Kidney (tissue), 14 donors: ENCODE data around the gene SNAPC4. TPM values are rescaled to one million over a fixed set of nuclear protein-coding genes. Genes with fewer than 3 reads are reported as not detected.

Source experiments
- DNase-seq, 5 donors: peaks; one replicate each; pipeline ENCODE4 v3.0.0-alpha.2; 2013 to 2020
- FAIRE-seq: peaks from 2 replicates; lab custom pipeline; 2012; peaks lifted over from hg19 to GRCh38; lab: Jason Lieb, UNC
- H3K27ac ChIP-seq, 2 donors: one replicate each; pipeline ENCODE4 v1.7.0; 2013; ENCODE audit warnings: low read depth in 2 of 2, low read length in 2 of 2, inconsistent platforms in 1 of 2
- H3K27me3 ChIP-seq: one replicate; pipeline ENCODE4 v1.7.1; 2013; ENCODE audit warnings: low read length, inconsistent platforms; ENCODE audit not compliant: control insufficient read depth, insufficient read depth
- H3K36me3 ChIP-seq, 3 donors: one replicate each; pipeline versions ENCODE4 v1.7.0 to v1.7.1; 2013; ENCODE audit warnings: low read length in 3 of 3, control low read depth in 1 of 3, inconsistent platforms in 1 of 3; ENCODE audit not compliant: insufficient read depth in 3 of 3, control insufficient read depth in 2 of 3
- H3K4me1 ChIP-seq, 3 donors: one replicate each; pipeline versions ENCODE4 v1.7.0 to v1.7.1; 2013; ENCODE audit warnings: low read length in 3 of 3, inconsistent platforms in 1 of 3, low read depth in 1 of 3; ENCODE audit not compliant: control insufficient read depth in 2 of 3, insufficient read depth in 2 of 3
- H3K4me3 ChIP-seq, 3 donors: one replicate each; pipeline versions ENCODE4 v1.7.0 to v1.8.1; 2013; ENCODE audit warnings: low read length in 3 of 3, control low read depth in 1 of 3, inconsistent platforms in 1 of 3
- H3K9ac ChIP-seq, 3 donors: one replicate each; pipeline versions ENCODE4 v1.7.0 to v1.7.1; 2013; ENCODE audit warnings: low read length in 3 of 3, control low read depth in 1 of 3, inconsistent platforms in 1 of 3
- H3K9me3 ChIP-seq, 3 donors: one replicate each; pipeline versions ENCODE4 v1.7.0 to v1.7.1; 2013; ENCODE audit warnings: low read length in 3 of 3, control low read depth in 1 of 3, inconsistent platforms in 1 of 3; ENCODE audit not compliant: control insufficient read depth in 2 of 3, insufficient read depth in 1 of 3
- intact Hi-C: fragments of 100-400 bp; cut with DNase I; formaldehyde crosslinking; loops from one replicate; pipeline ENCODE4 v1.11.1; 2022
- polyA plus RNA-seq: library from polyadenylated mRNA; stranded (reverse); fragments of 350-450 nt; fragmentation: Illumina TruSeq; extraction: RNeasy Lipid Tissue Mini Kit (QIAGEN cat#74804); gene quantifications from one replicate; pipeline ENCODE4 v1.2.3, GENCODE V29; 2014; ENCODE audit warnings: low read depth, low replicate concordance; ENCODE audit not compliant: insufficient read depth
- total RNA-seq: library from RNA; stranded (reverse); fragmentation: NEBNext Ultra II Directional; extraction: Animal tissue kit (Norgen Biotek cat#: 25700); gene quantifications from one replicate; pipeline ENCODE4 v1.2.1, GENCODE V29; 2021
- TF ChIP-seq, protein P1 (sequence below): IDR thresholded peaks from 3 replicates; pipeline ENCODE4 v1.5.1; 2012; ENCODE audit warnings: mild to moderate bottlenecking, moderate library complexity, borderline replicate concordance; ENCODE audit not compliant: insufficient read depth; ENCODE audit errors: extremely low read depth
- donor health status: control.
- donor health status: control.
- donor health status: control.
- donor health status: control.
- donor health status: control.
- donor health status: DM: yes; HTN: yes; CAD: no.
- donor health status: Normal renal cell carcinoma (clear cell type).

The SNAPC4 gene
- total and polyA plus RNA-seq, 2 donors from 2014 or later, result 3.2 to 11.0 TPM

DNA sequence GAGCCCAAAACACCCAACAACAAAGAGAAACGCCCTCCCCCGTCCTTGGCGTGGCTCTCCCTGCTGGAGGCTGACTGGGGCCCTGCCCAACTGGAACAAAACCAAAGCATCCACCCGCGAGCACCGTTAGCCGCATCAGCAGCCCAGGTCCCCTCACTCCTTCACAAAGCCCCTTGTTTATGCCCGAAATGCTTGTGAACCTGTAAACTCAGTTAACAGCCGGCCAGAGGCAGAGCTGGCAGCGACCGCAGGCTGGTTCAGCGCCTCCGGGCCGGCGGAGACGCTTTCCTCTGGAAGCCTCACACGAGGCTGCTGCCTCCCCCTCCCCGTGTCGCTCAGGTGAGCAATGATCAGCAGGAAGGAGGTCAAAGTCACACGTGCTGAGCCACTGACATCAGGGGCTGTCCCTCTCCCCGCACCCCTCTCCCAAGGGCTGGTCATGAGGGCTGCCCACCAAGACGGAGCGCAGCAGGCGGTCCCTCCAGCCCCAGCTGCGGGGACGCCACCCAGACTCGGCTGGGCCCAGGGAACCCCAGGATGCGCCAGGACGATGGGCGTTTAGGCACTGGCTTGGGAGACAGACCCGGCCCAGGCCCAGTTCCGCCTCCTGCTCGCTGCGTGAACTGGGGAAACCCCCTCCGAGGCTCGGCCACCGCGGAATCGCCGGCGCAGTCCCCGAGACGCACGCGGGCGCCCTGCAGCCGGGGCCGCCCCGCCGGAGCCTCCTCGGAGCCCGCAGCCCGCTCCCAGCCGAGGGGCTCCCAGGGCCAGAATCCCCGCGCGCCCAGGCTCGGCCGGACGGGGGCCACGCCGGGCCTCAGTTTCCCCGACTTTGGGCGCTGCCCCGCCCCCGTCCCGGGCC lies 563 bp downstream of the SNAPC4 start:
- peaks cover 0 to 22% (median 13%) of the 10 kb centered on the region in 3 donors for H3K36me3 ChIP-seq
- intact Hi-C loops, result no loop called here

DNA sequence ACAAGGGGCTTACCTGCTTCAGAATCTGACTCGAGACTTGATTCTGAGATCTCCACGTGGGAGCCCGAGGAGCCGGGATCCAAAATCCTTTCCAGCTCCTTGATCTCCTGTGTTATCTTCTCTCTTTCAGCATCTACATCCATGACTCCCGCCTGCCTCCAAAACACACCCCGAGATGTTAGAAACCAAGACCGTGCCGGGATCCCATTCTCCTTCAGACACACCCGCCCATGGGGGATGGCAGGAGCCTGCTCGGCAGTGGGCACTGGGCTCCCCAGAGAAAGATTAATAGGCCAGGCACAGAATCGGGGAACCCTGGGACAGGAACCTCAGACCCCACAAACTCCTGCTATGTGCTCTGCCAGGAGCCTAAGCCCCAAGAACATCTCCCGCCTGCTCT lies 1.7 kb downstream of the SNAPC4 start:
- peaks cover 0 to 14% (median 4%) of the 10 kb centered on the region in 3 donors for H3K4me1 ChIP-seq
- intact Hi-C loops, result no loop called here
- H3K27me3 ChIP-seq, result no peaks in the 10 kb centered on the region
- DNase-seq (no peak), FAIRE-seq (no peak)
- TF ChIP-seq, protein P1, sequence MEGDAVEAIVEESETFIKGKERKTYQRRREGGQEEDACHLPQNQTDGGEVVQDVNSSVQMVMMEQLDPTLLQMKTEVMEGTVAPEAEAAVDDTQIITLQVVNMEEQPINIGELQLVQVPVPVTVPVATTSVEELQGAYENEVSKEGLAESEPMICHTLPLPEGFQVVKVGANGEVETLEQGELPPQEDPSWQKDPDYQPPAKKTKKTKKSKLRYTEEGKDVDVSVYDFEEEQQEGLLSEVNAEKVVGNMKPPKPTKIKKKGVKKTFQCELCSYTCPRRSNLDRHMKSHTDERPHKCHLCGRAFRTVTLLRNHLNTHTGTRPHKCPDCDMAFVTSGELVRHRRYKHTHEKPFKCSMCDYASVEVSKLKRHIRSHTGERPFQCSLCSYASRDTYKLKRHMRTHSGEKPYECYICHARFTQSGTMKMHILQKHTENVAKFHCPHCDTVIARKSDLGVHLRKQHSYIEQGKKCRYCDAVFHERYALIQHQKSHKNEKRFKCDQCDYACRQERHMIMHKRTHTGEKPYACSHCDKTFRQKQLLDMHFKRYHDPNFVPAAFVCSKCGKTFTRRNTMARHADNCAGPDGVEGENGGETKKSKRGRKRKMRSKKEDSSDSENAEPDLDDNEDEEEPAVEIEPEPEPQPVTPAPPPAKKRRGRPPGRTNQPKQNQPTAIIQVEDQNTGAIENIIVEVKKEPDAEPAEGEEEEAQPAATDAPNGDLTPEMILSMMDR, result no peak
- peaks cover 0 to 30% (median 14%) of the 10 kb centered on the region in 3 donors for H3K36me3 ChIP-seq
- no peaks in the 10 kb centered on the region for H3K9me3 ChIP-seq
- no peak overlapping the region for H3K9ac ChIP-seq
- no peak overlapping the region for H3K4me3 ChIP-seq
- H3K27ac ChIP-seq, result no peak overlapping the region

More for the DNA sequence above, 563 bp downstream of the SNAPC4 start:
- Histone ChIP-seq H3K27me3 (no peaks in the 10 kb centered on the region), H3K4me3 (peak overlapping the region; percentile 38 to 84 (median 64)), H3K27ac (peak overlapping the region in 1 of 2 donors; percentile 43), H3K9me3 (no peaks in the 10 kb centered on the region), H3K9ac (peak overlapping the region; percentile 44 to 63 (median 52)), H3K4me1 (peaks cover 0 to 14% (median 4%) of the 10 kb centered on the region in 3 donors)
- no peak for FAIRE-seq
- TF ChIP-seq, protein P1, result no peak
- peak in 2 of 5 donors; percentile 35 to 67 for DNase-seq

DNA sequence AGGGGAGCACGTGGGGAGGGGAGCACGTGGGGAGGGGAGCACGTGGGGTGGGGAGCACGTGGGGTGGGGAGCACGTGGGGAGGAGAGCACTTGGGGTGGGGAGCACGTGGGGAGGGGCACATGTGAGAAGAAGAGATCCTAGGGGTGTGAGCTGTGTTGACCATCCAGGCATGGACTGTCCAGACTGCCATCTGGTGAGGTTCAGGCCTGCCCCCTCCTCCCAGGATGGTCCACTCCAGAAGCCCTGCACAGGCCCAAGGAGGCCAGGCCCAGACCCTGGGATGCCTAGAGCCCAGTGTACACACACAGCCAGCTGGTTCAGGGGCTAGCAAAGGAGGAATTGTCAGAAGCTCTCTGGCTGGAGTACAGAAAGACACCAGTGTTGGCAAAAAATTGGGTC lies 2.3 kb downstream of the SNAPC4 start:
- DNase-seq (no peak), FAIRE-seq (no peak)
- Histone ChIP-seq H3K4me1 (peaks cover 0 to 14% (median 4%) of the 10 kb centered on the region in 3 donors), H3K27me3 (no peaks in the 10 kb centered on the region), H3K4me3 (no peak overlapping the region), H3K36me3 (peaks cover 0 to 30% (median 17%) of the 10 kb centered on the region in 3 donors), H3K9ac (no peak overlapping the region), H3K27ac (no peak overlapping the region), H3K9me3 (no peaks in the 10 kb centered on the region)
- TF ChIP-seq, protein P1, result no peak
- intact Hi-C loops, result no loop called here
